Panc1 (cell line): ENCODE data around the gene RAPGEF1.

ENCODE experiments used
- POLR2AphosphoS5 ChIP-seq: IDR thresholded peaks from 2 replicates; pipeline ENCODE4 v1.6.1; 2012; ENCODE audit warnings: mild to moderate bottlenecking, low read depth, low read length, moderate library complexity
- SIN3A ChIP-seq: IDR thresholded peaks from 2 replicates; pipeline ENCODE4 v1.6.1; 2012; ENCODE audit warnings: low read depth, mild to moderate bottlenecking, low read length, moderate library complexity, borderline replicate concordance; ENCODE audit not compliant: insufficient read depth
- TCF7L2 ChIP-seq: IDR thresholded peaks from 2 replicates; pipeline ENCODE4 v1.6.1; 2011; ENCODE audit warnings: mild to moderate bottlenecking, low read depth, low read length, inconsistent platforms
- TF ChIP-seq, protein P1 (sequence below): fragments of 450-650 bp; IDR thresholded peaks from 2 replicates; pipeline ENCODE4 v1.5.1; 2017; ENCODE audit warnings: mild to moderate bottlenecking
- TF ChIP-seq, protein P2 (sequence below), 2 experiments: IDR thresholded peaks; 2 replicates each; pipeline ENCODE4 v1.6.1; 2011 to 2012; ENCODE audit warnings: low read depth in 2 of 2, control low read depth in 1 of 2, low read length in 1 of 2, mild to moderate bottlenecking in 1 of 2, moderate library complexity in 1 of 2; ENCODE audit not compliant: insufficient read depth in 1 of 2

DNA sequence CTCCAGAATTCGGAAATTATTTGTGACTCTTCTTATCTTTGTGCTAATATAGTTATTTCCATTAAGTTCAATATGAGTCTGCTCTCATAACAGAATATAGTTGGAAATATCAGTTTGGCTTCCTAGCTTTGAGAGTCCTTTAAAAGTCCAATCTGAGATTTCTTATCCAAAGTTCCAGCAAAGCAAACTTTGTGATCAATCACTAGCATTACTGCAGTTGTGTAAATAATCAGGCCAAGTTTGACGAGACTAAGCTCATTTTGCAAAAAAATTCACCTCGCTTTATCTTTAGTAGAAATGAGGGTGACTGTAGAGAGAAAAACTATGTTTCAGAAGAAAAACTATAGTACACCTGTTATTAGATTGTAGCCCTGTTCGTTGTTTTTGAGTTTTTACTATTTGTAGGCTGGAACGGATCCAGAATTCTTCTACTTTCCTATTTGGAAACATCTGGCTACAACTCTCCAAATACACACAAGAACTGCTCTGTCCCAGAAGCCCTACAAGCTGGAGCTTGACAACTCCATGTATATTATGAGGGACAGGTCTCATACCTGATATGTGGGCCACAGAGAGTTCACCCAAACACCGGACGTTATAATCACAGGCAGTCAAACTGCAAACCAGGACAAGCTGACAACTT, 47.8 kb downstream of the RAPGEF1 start:
- TF ChIP-seq, protein P1, sequence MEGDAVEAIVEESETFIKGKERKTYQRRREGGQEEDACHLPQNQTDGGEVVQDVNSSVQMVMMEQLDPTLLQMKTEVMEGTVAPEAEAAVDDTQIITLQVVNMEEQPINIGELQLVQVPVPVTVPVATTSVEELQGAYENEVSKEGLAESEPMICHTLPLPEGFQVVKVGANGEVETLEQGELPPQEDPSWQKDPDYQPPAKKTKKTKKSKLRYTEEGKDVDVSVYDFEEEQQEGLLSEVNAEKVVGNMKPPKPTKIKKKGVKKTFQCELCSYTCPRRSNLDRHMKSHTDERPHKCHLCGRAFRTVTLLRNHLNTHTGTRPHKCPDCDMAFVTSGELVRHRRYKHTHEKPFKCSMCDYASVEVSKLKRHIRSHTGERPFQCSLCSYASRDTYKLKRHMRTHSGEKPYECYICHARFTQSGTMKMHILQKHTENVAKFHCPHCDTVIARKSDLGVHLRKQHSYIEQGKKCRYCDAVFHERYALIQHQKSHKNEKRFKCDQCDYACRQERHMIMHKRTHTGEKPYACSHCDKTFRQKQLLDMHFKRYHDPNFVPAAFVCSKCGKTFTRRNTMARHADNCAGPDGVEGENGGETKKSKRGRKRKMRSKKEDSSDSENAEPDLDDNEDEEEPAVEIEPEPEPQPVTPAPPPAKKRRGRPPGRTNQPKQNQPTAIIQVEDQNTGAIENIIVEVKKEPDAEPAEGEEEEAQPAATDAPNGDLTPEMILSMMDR: no peak
- TF ChIP-seq, protein P2, sequence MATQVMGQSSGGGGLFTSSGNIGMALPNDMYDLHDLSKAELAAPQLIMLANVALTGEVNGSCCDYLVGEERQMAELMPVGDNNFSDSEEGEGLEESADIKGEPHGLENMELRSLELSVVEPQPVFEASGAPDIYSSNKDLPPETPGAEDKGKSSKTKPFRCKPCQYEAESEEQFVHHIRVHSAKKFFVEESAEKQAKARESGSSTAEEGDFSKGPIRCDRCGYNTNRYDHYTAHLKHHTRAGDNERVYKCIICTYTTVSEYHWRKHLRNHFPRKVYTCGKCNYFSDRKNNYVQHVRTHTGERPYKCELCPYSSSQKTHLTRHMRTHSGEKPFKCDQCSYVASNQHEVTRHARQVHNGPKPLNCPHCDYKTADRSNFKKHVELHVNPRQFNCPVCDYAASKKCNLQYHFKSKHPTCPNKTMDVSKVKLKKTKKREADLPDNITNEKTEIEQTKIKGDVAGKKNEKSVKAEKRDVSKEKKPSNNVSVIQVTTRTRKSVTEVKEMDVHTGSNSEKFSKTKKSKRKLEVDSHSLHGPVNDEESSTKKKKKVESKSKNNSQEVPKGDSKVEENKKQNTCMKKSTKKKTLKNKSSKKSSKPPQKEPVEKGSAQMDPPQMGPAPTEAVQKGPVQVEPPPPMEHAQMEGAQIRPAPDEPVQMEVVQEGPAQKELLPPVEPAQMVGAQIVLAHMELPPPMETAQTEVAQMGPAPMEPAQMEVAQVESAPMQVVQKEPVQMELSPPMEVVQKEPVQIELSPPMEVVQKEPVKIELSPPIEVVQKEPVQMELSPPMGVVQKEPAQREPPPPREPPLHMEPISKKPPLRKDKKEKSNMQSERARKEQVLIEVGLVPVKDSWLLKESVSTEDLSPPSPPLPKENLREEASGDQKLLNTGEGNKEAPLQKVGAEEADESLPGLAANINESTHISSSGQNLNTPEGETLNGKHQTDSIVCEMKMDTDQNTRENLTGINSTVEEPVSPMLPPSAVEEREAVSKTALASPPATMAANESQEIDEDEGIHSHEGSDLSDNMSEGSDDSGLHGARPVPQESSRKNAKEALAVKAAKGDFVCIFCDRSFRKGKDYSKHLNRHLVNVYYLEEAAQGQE (IDR thresholded peaks at IDR 0.05; ENCODE audit: insufficient read depth in 1 of 2, low read depth in 2 of 2, low read length in 1 of 2): no peak
- TF ChIP-seq POLR2AphosphoS5 (no peak), SIN3A (no peak), TCF7L2 (no peak)
